Measurements from ENCODE around the gene IMMP2L. TPM values are rescaled to one million over a fixed set of nuclear protein-coding genes. Genes with fewer than 3 reads are reported as not detected.

IMMP2L gene
- total and polyA plus RNA-seq, 2 donors (not counting 3 experiments of a cell fraction or from before 2014, with no cell fraction given), result 9.9 to 11.8 TPM

- Histone ChIP-seq H3K9ac (replicated peaks; ENCODE audit: extremely low read depth, insufficient read depth, low read length) (no peak overlapping the region), H3K4me3 (replicated peaks in 1 of 3; ENCODE audit: insufficient read depth in 1 of 3, low read depth in 1 of 3, low read length in 3 of 3) (no peak overlapping the region), H3K27ac (ENCODE audit: insufficient read depth, low read depth, low read length) (no peak overlapping the region), H3K79me2 (ENCODE audit: control insufficient read depth, insufficient read depth, low read length) (no peaks in the 10 kb centered on the region), H3K4me2 (ENCODE audit: insufficient read depth, low read length) (no peak overlapping the region), H4K20me1 (replicated peaks; ENCODE audit: control insufficient read depth, extremely low read depth, insufficient read depth, low read length) (no peaks in the 10 kb centered on the region), H3K27me3 (ENCODE audit: control insufficient read depth in 2 of 2, insufficient read depth in 2 of 2, low read length in 2 of 2) (peaks cover 3% of the 10 kb centered on the region in 2 experiments), H2AFZ (ENCODE audit: low read depth, low read length) (no peak overlapping the region), H3K36me3 (ENCODE audit: control insufficient read depth in 2 of 2, extremely low read depth in 1 of 2, insufficient read depth in 2 of 2, low read length in 2 of 2) (no peaks in the 10 kb centered on the region), H3K9me3 (replicated peaks; ENCODE audit: control insufficient read depth, insufficient read depth, low read length) (no peaks in the 10 kb centered on the region), H3K4me1 (ENCODE audit: control insufficient read depth, extremely low read depth, insufficient read depth, low read length) (no peaks in the 10 kb centered on the region), H3K9me1 (replicated peaks; ENCODE audit: control insufficient read depth, extremely low read depth, insufficient read depth, low read length) (no peaks in the 10 kb centered on the region)
- POLR2A ChIA-PET, result no interaction called here
- DNase-seq (ENCODE audit: low read depth, low spot score) (no peak), FAIRE-seq (no peak)
- intact Hi-C loops (cut with micrococcal nuclease) (no loop called here), dilution Hi-C loops (cut with MboI; ENCODE audit: extremely low pct_ligation_motif_present, low sequenced_read_pairs) (no loop called here)
- no TSS peak for BruUV-seq (replicated peaks)
- no peak for TF ChIP-seq POLR2AphosphoS5 (IDR thresholded peaks at IDR 0.05; ENCODE audit: insufficient read depth, low read depth, low read length)
- CTCF ChIA-PET, result no interaction called here
These were observed 25.2 kb upstream of the IMMP2L start for GRCh38 chr7:111587410-111588064.

GRCh38 chr7:111586711-111587409 is 24.6 kb upstream of the IMMP2L start:
- Histone ChIP-seq H3K79me2 (ENCODE audit: control insufficient read depth, insufficient read depth, low read length) (no peaks in the 10 kb centered on the region), H3K4me2 (ENCODE audit: insufficient read depth, low read length) (no peak overlapping the region), H3K27ac (ENCODE audit: insufficient read depth, low read depth, low read length) (no peak overlapping the region), H3K4me3 (replicated peaks in 1 of 3; ENCODE audit: insufficient read depth in 1 of 3, low read depth in 1 of 3, low read length in 3 of 3) (no peak overlapping the region), H3K4me1 (ENCODE audit: control insufficient read depth, extremely low read depth, insufficient read depth, low read length) (no peaks in the 10 kb centered on the region), H3K9ac (replicated peaks; ENCODE audit: extremely low read depth, insufficient read depth, low read length) (no peak overlapping the region), H2AFZ (ENCODE audit: low read depth, low read length) (no peak overlapping the region), H4K20me1 (replicated peaks; ENCODE audit: control insufficient read depth, extremely low read depth, insufficient read depth, low read length) (no peaks in the 10 kb centered on the region), H3K9me1 (replicated peaks; ENCODE audit: control insufficient read depth, extremely low read depth, insufficient read depth, low read length) (no peaks in the 10 kb centered on the region), H3K27me3 (ENCODE audit: control insufficient read depth in 2 of 2, insufficient read depth in 2 of 2, low read length in 2 of 2) (peaks cover 2 to 3% of the 10 kb centered on the region in 2 experiments), H3K9me3 (replicated peaks; ENCODE audit: control insufficient read depth, insufficient read depth, low read length) (no peaks in the 10 kb centered on the region), H3K36me3 (ENCODE audit: control insufficient read depth in 2 of 2, extremely low read depth in 1 of 2, insufficient read depth in 2 of 2, low read length in 2 of 2) (no peaks in the 10 kb centered on the region)
- FAIRE-seq (no peak), DNase-seq (ENCODE audit: low read depth, low spot score) (no peak)
- intact Hi-C loops (cut with micrococcal nuclease), result no loop called here
- dilution Hi-C loops (cut with MboI; ENCODE audit: extremely low pct_ligation_motif_present, low sequenced_read_pairs), result no loop called here
- TF ChIP-seq JUN (IDR thresholded peaks at IDR 0.05; ENCODE audit: borderline replicate concordance, insufficient read depth, insufficient read length, low read depth) (no peak), FOS (IDR thresholded peaks at IDR 0.05; ENCODE audit: borderline replicate concordance, insufficient read depth, low read length) (no peak), EZH2 (IDR thresholded peaks at IDR 0.05; ENCODE audit: borderline replicate concordance, low read depth, low read length, severe bottlenecking) (no peak), POLR2AphosphoS5 (IDR thresholded peaks at IDR 0.05; ENCODE audit: insufficient read depth, low read depth, low read length) (no peak), MAX (IDR thresholded peaks at IDR 0.05; ENCODE audit: insufficient read depth, insufficient read length) (no peak), MYC (IDR thresholded peaks at IDR 0.05; ENCODE audit: low read depth, low read length) (no peak), GATA2 (IDR thresholded peaks at IDR 0.05; ENCODE audit: insufficient read depth, insufficient read length, low read depth, low read length) (no peak), POLR2A (IDR thresholded peaks at IDR 0.05; ENCODE audit: low read depth, low read length) (no peak), CTCF (IDR thresholded peaks at IDR 0.05; ENCODE audit: extremely low read depth in 1 of 2, insufficient read depth in 1 of 2, low read depth in 1 of 2, low read length in 2 of 2) (no peak)
- no TSS peak for BruUV-seq (replicated peaks)
- POLR2A ChIA-PET, result no interaction called here
- CTCF ChIA-PET, result no interaction called here
